Tibial artery (tissue), 4 donors: ENCODE results near the gene KRAS.

Experiments used
- DNase-seq, 2 donors: peaks; one replicate each; pipeline ENCODE4 v3.0.0-alpha.2; 2019
- H3K27ac ChIP-seq, 2 donors: fragments of 200-600 bp; sonication (generic) in 1 of 2; 1 replicate in 1 of 2; 2 replicates in 1 of 2; pipeline ENCODE4 v1.5.1; 2018 to 2019; ENCODE audit warnings: mild to moderate bottlenecking in 1 of 2
- H3K27me3 ChIP-seq, 2 donors: fragments of 200-600 bp; sonication (generic) in 1 of 2; one replicate each; pipeline versions ENCODE4 v1.5.1 to v1.6.0; 2016 to 2019
- H3K36me3 ChIP-seq, 3 donors: fragments of 200-600 bp; sonication (generic) in 2 of 3; one replicate each; pipeline ENCODE4 v1.5.1; 2016 to 2019; ENCODE audit warnings: mild to moderate bottlenecking in 2 of 3
- H3K4me1 ChIP-seq, 4 donors: fragments of 200-600 bp; sonication (generic) in 2 of 4; 1 replicate in 3 of 4; 2 replicates in 1 of 4; pipeline ENCODE4 v1.5.1; 2016 to 2019
- H3K4me3 ChIP-seq, 2 donors: fragments of 200-600 bp; sonication (generic) in 1 of 2; 1 replicate in 1 of 2; 2 replicates in 1 of 2; pipeline ENCODE4 v1.5.1; 2018 to 2019; ENCODE audit warnings: mild to moderate bottlenecking in 2 of 2
- H3K9me3 ChIP-seq, 3 donors: fragments of 200-600 bp; sonication (generic) in 1 of 3; one replicate each; pipeline ENCODE4 v1.5.1; 2016 to 2019
- intact Hi-C: fragments of 100-400 bp; cut with DNase I; formaldehyde crosslinking; loops from one replicate; pipeline ENCODE4 v1.15.0; 2023; ENCODE audit warnings: low total_unique reads
- TF ChIP-seq, protein P1 (sequence below), 2 experiments: fragments of 200-600 bp in 1 of 2; fragments of 450-650 bp in 1 of 2; IDR thresholded peaks; one replicate each; pipeline ENCODE4 v1.5.1; 2017 to 2019; ENCODE audit warnings: antibody characterized with exemption in 2 of 2, mild to moderate bottlenecking in 1 of 2, moderate library complexity in 1 of 2

The KRAS gene

DNA sequence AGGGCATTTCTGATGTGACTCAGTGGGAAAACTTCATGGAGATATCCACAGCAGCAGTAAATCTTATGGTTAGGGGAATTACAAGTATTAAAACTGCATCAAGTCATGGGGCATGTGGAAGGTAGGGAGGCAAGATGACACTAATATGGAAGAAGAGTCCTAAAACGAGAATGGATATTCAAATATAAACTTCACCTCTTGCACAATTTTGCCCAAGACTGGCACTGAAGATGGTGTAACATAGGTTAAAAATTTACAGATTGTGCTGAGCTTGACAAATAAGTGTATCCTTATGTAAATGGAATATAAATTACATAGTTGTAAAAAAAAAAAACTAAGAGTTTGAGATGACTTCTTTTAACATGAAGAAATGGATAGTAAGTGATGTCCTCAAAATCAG lies 42.9 kb downstream of the KRAS start:
- H3K4me3 ChIP-seq, result no peak overlapping the region
- peaks cover 0 to 3% (median 0%) of the 10 kb centered on the region in 4 donors for H3K4me1 ChIP-seq
- H3K36me3 ChIP-seq, result peaks cover 4 to 29% (median 19%) of the 10 kb centered on the region in 3 donors
- no peaks in the 10 kb centered on the region for H3K27me3 ChIP-seq
- H3K27ac ChIP-seq, result no peak overlapping the region
- DNase-seq, result no peak
- intact Hi-C loops, result no loop called here
- H3K9me3 ChIP-seq, result no peaks in the 10 kb centered on the region
- TF ChIP-seq, protein P1, sequence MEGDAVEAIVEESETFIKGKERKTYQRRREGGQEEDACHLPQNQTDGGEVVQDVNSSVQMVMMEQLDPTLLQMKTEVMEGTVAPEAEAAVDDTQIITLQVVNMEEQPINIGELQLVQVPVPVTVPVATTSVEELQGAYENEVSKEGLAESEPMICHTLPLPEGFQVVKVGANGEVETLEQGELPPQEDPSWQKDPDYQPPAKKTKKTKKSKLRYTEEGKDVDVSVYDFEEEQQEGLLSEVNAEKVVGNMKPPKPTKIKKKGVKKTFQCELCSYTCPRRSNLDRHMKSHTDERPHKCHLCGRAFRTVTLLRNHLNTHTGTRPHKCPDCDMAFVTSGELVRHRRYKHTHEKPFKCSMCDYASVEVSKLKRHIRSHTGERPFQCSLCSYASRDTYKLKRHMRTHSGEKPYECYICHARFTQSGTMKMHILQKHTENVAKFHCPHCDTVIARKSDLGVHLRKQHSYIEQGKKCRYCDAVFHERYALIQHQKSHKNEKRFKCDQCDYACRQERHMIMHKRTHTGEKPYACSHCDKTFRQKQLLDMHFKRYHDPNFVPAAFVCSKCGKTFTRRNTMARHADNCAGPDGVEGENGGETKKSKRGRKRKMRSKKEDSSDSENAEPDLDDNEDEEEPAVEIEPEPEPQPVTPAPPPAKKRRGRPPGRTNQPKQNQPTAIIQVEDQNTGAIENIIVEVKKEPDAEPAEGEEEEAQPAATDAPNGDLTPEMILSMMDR (IDR thresholded peaks at IDR 0.05), result no peak

DNA sequence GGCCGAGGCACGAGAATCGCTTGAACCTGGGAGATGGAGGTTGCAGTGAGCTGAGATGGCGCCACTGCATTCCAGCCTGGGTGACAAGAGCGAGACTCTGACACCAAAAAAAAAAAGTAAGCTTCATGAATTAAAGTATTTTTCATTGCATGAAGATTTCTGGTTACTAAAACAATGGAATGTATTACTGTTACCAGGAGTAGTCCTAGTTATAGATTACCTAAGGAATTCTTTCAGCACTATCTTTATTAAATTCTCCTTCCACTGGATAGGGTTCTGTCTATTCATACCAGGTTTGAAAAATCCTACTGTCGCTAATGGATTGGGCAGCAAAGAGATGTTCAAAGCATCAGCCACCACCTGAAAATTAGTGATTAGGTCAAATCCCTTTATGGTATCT lies 43.3 kb downstream of the KRAS start:
- Histone ChIP-seq H3K4me3 (no peak overlapping the region), H3K4me1 (peaks cover 0 to 3% (median 0%) of the 10 kb centered on the region in 4 donors), H3K36me3 (peaks cover 4 to 29% (median 19%) of the 10 kb centered on the region in 3 donors), H3K27ac (no peak overlapping the region), H3K9me3 (no peaks in the 10 kb centered on the region), H3K27me3 (no peaks in the 10 kb centered on the region)
- intact Hi-C loops, result no loop called here
- no peak for DNase-seq
- TF ChIP-seq, protein P1 (IDR thresholded peaks at IDR 0.05), result no peak

DNA sequence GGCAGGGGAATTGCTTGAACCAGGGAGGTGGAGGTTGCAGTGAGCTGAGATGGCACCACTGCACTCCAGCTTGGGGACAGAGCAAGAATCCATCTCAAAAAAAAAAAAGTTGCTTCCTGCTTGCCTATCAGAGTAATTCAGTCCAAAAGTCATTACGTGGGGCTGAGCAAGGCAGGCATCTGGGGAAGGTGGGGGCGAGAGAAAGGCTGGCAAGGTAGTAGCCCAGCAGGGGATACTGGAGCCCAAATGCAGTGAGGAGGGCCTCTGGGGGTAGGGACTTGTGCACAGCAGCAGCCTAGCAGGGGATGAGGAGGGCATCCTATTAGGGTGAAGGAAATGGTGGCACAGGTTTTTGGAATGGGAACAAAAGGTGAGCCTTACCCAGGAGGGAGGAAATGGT lies 48.6 kb downstream of the KRAS start:
- Histone ChIP-seq H3K27me3 (no peaks in the 10 kb centered on the region), H3K4me3 (no peak overlapping the region), H3K4me1 (peaks cover 0 to 3% (median 0%) of the 10 kb centered on the region in 4 donors), H3K9me3 (no peaks in the 10 kb centered on the region), H3K27ac (no peak overlapping the region), H3K36me3 (peaks cover 0 to 13% (median 10%) of the 10 kb centered on the region in 3 donors)
- intact Hi-C loops, result no loop called here
- TF ChIP-seq, protein P1 (IDR thresholded peaks at IDR 0.05), result no peak
- DNase-seq, result no peak

DNA sequence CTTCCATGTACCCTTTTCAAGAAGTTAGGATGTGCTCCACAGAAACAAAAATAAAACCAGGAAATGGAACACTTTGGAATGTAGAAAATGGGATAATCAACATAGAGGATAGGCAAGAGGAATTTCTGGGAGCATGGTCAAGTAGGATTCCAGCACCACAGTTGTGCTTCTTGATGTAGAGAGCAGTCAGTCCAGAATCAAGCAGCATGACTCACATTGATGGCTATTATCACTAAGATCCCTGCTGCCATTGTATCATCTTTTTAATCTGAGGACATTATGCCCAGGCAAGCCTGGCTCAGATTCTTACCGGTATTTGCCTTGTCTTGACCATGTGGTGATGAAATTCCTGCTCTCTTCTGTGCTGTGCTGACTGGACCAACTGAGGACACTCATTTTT lies 50.0 kb downstream of the KRAS start:
- H3K27ac ChIP-seq, result no peak overlapping the region
- H3K36me3 ChIP-seq, result peaks cover 0 to 4% (median 0%) of the 10 kb centered on the region in 3 donors
- TF ChIP-seq, protein P1 (IDR thresholded peaks at IDR 0.05), result no peak
- DNase-seq, result no peak
- intact Hi-C loops, result no loop called here
- H3K27me3 ChIP-seq, result no peaks in the 10 kb centered on the region
- H3K4me3 ChIP-seq, result no peak overlapping the region
- peaks cover 0 to 15% (median 9%) of the 10 kb centered on the region in 4 donors for H3K4me1 ChIP-seq
- no peaks in the 10 kb centered on the region for H3K9me3 ChIP-seq

DNA sequence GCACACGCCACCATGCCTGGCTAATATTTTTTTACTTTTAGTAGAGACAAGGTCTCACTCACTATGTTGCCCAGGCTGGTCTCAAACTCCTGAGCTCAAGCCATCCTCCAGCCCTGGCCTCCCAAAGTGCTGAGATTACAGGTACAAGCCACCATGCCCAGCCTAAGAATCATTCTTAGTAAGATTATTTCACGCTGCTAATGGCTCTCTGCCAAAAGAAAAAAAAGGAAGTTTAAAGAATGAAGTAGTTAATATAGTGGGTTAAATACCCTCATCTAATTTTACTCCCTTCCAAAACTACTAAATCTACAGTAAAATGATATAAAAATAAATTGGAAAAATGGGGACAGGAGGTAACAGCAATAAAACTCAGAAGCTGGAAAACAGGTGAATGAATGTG lies 53.1 kb downstream of the KRAS start:
- H3K27me3 ChIP-seq, result no peaks in the 10 kb centered on the region
- TF ChIP-seq, protein P1 (IDR thresholded peaks at IDR 0.05), result no peak
- no peak for DNase-seq
- peaks cover 0 to 21% (median 10%) of the 10 kb centered on the region in 4 donors for H3K4me1 ChIP-seq
- intact Hi-C loops, result loop anchor here (5.0 kb wide), 1 partner anchor 55 kb away; the partner anchor contains the start of gene KRAS
- H3K4me3 ChIP-seq, result no peak overlapping the region
- no peak overlapping the region for H3K27ac ChIP-seq
- H3K36me3 ChIP-seq, result no peaks in the 10 kb centered on the region
- H3K9me3 ChIP-seq, result no peaks in the 10 kb centered on the region
